Measurements from ENCODE around the gene ABCG1.

ABCG1 gene

GRCh38 chr21:42308914-42309752, 90.2 kb downstream of the ABCG1 start:
- DNase-seq, result no peak

- no peak for DNase-seq
Measured at GRCh38 chr21:42309753-42310213, 90.8 kb downstream of the ABCG1 start.

- no peak for DNase-seq
Measured at GRCh38 chr21:42310411-42311001, 91.6 kb downstream of the ABCG1 start.

GRCh38 chr21:42311160-42311559, 92.2 kb downstream of the ABCG1 start:
- no peak for DNase-seq

GRCh38 chr21:42311816-42312625, 93.1 kb downstream of the ABCG1 start:
- DNase-seq, result no peak

GRCh38 chr21:42312626-42313104, 93.7 kb downstream of the ABCG1 start:
- no peak for DNase-seq

GRCh38 chr21:42313501-42313969, 94.6 kb downstream of the ABCG1 start:
- no peak for DNase-seq

- DNase-seq, result no peak
Measured at GRCh38 chr21:42314616-42315295, 95.8 kb downstream of the ABCG1 start.

GRCh38 chr21:42315296-42315891, 96.5 kb downstream of the ABCG1 start, which contains the start of gene TFF3:
TSS of gene TFF3 (minus strand) at chr21:42315409. CDS start at chr21:42315374, 35 bp downstream.
- no peak for DNase-seq

- no peak for DNase-seq
Measured at GRCh38 chr21:42316891-42317290, 98.0 kb downstream of the ABCG1 start.

GRCh38 chr21:42317341-42317741, 98.4 kb downstream of the ABCG1 start:
- DNase-seq, result no peak

GRCh38 chr21:42317826-42318746, 99.1 kb downstream of the ABCG1 start:
- DNase-seq, result no peak

GRCh38 chr21:42319376-42319775, 100.4 kb downstream of the ABCG1 start:
- DNase-seq, result no peak

GRCh38 chr21:42319851-42320572, 101.1 kb downstream of the ABCG1 start:
- no peak for DNase-seq

GRCh38 chr21:42320791-42321190, 101.9 kb downstream of the ABCG1 start:
- no peak for DNase-seq

GRCh38 chr21:42321231-42321630, 102.3 kb downstream of the ABCG1 start:
- no peak for DNase-seq

GRCh38 chr21:42321845-42322244, 102.9 kb downstream of the ABCG1 start:
- DNase-seq, result no peak

GRCh38 chr21:42324896-42325295, 106.0 kb downstream of the ABCG1 start:
- no peak for DNase-seq

GRCh38 chr21:42330380-42331371, 111.7 kb downstream of the ABCG1 start:
- no peak for DNase-seq

All from cerebellar nuclear complex (tissue), 1 donor.